SK-N-SH (cell line): ENCODE measurements around the gene TSHB. TPM values are rescaled to one million over a fixed set of nuclear protein-coding genes. Genes with fewer than 3 reads are reported as not detected.

Experiments
- CTCF ChIA-PET: fragments of 300-600, 350-600 bp; formaldehyde crosslinking; extraction: SDS; loops from one replicate; lab custom pipeline; 2021; lab: Yijun Ruan, JAX
- POLR2A ChIA-PET: fragments of 350-600 bp; sonication (Branson Sonifier 250); formaldehyde crosslinking; extraction: SDS; loops from one replicate; lab custom pipeline; 2020; ENCODE audit warnings: antibody characterized with exemption, inconsistent platforms; lab: Yijun Ruan, JAX
- DNase-seq: peaks from one replicate; pipeline ENCODE4 v3.0.0; 2012
- H2AFZ ChIP-seq: fragments of 200-600 bp; sonication (generic); 2 replicates; pipeline ENCODE4 v1.8.1; 2016; ENCODE audit warnings: antibody characterized with exemption, mild to moderate bottlenecking, low read depth
- H3F3A ChIP-seq: fragments of 200-600 bp; sonication (generic); replicated peaks from 2 replicates; pipeline ENCODE3; 2016; ENCODE audit warnings: antibody characterized with exemption, mild to moderate bottlenecking; ENCODE audit not compliant: insufficient read depth
- H3K27ac ChIP-seq, 2 experiments: fragments of 200-500 bp in 1 of 2; fragments of 200-600 bp in 1 of 2; sonication (Bioruptor generic) in 1 of 2; sonication (generic), shearing (Covaris generic) in 1 of 2; 2 replicates each; pipeline versions ENCODE4 v1.5.1 to v1.6.1; 2014 to 2016; ENCODE audit warnings: low read depth in 2 of 2, inconsistent platforms in 1 of 2, low read length in 1 of 2, mild to moderate bottlenecking in 1 of 2, mixed read lengths in 1 of 2
- H3K27me3 ChIP-seq: fragments of 200-600 bp; sonication (generic), shearing (Covaris generic); 2 replicates; pipeline ENCODE4 v1.6.1; 2016; ENCODE audit warnings: mixed run types; ENCODE audit not compliant: insufficient read depth
- H3K36me3 ChIP-seq, 2 experiments: fragments of 200-500 bp in 1 of 2; fragments of 200-600 bp in 1 of 2; sonication (Bioruptor generic) in 1 of 2; sonication (generic) in 1 of 2; replicated peaks in 1 of 2; 2 replicates each; pipeline versions ENCODE3 to v1.5.1; 2014 to 2016; ENCODE audit warnings: low read length in 1 of 2, mild to moderate bottlenecking in 1 of 2; ENCODE audit not compliant: insufficient read depth in 2 of 2, control insufficient read depth in 1 of 2
- H3K4me1 ChIP-seq, 2 experiments: fragments of 200-500 bp in 1 of 2; fragments of 200-600 bp in 1 of 2; sonication (Bioruptor generic) in 1 of 2; sonication (generic), shearing (Covaris generic) in 1 of 2; 2 replicates each; pipeline versions ENCODE4 v1.5.1 to v1.6.1; 2014 to 2016; ENCODE audit warnings: low read depth in 1 of 2, low read length in 1 of 2, mixed run types in 1 of 2; ENCODE audit not compliant: insufficient read depth in 2 of 2, control insufficient read depth in 1 of 2
- H3K4me2 ChIP-seq: fragments of 200-600 bp; sonication (generic), shearing (Covaris generic); 2 replicates; pipeline ENCODE4 v1.6.1; 2017; ENCODE audit warnings: mixed run types
- H3K4me3 ChIP-seq, 2 experiments: fragments of 200-500 bp in 1 of 2; fragments of 200-600 bp in 1 of 2; sonication (Bioruptor generic) in 1 of 2; sonication (generic), shearing (Covaris generic) in 1 of 2; 2 replicates each; pipeline versions ENCODE4 v1.5.1 to v1.8.1; 2014 to 2016; ENCODE audit warnings: low read depth in 2 of 2, inconsistent platforms in 1 of 2, low read length in 1 of 2, mild to moderate bottlenecking in 1 of 2, mixed read lengths in 1 of 2, moderate library complexity in 1 of 2
- H3K79me2 ChIP-seq: fragments of 200-600 bp; sonication (generic); 2 replicates; pipeline ENCODE4 v1.8.1; 2017; ENCODE audit warnings: mild to moderate bottlenecking; ENCODE audit not compliant: insufficient read depth
- H3K9ac ChIP-seq: fragments of 200-600 bp; sonication (generic); 2 replicates; pipeline ENCODE4 v1.6.1; 2017; ENCODE audit warnings: mixed run types
- H3K9me2 ChIP-seq: fragments of 200-600 bp; sonication (generic); 2 replicates; pipeline ENCODE4 v1.6.1; 2017; ENCODE audit warnings: mixed run types
- H3K9me3 ChIP-seq: fragments of 200-600 bp; sonication (generic); 2 replicates; pipeline ENCODE4 v1.6.1; 2017; ENCODE audit warnings: mixed run types, mild to moderate bottlenecking, moderate library complexity
- H4K20me1 ChIP-seq: fragments of 200-600 bp; sonication (generic); 2 replicates; pipeline ENCODE4 v1.6.1; 2017; ENCODE audit warnings: mild to moderate bottlenecking, mixed run types; ENCODE audit not compliant: insufficient read depth
- CHD2 ChIP-seq: fragments of 150-350 bp; IDR thresholded peaks from 2 replicates; pipeline ENCODE4 v1.6.1; 2018; ENCODE audit warnings: low read length; ENCODE audit not compliant: partially characterized antibody
- ELF1 ChIP-seq: IDR thresholded peaks from 2 replicates; pipeline ENCODE4 v1.4.0; 2012
- FOXJ3 ChIP-seq: sonication (generic); formaldehyde crosslinking; IDR thresholded peaks from 2 replicates; pipeline ENCODE4 v1.5.1; 2020; ENCODE audit warnings: mild to moderate bottlenecking, missing genetic modification reagents
- GATA2 ChIP-seq: sonication (generic); formaldehyde crosslinking; IDR thresholded peaks from 2 replicates; pipeline ENCODE4 v1.5.0; 2020; ENCODE audit warnings: mild to moderate bottlenecking, missing genetic modification reagents
- MEF2A ChIP-seq: IDR thresholded peaks from 2 replicates; pipeline ENCODE4 v1.4.0; 2012; ENCODE audit warnings: low read depth, borderline replicate concordance
- NFIC ChIP-seq: IDR thresholded peaks from 2 replicates; pipeline ENCODE4 v1.4.0; 2012; ENCODE audit warnings: borderline replicate concordance
- NRF1 ChIP-seq: IDR thresholded peaks from 2 replicates; pipeline ENCODE4 v1.6.1; 2012; ENCODE audit warnings: low read depth, mild to moderate bottlenecking, low read length
- RAD21 ChIP-seq: IDR thresholded peaks from 2 replicates; pipeline ENCODE4 v1.6.1; 2012; ENCODE audit warnings: mild to moderate bottlenecking, low read length
- RCOR1 ChIP-seq: fragments of 150-350 bp; IDR thresholded peaks from 2 replicates; pipeline ENCODE4 v1.6.1; 2017; ENCODE audit warnings: antibody characterized with exemption, low read length
- RFX5 ChIP-seq: IDR thresholded peaks from 2 replicates; pipeline ENCODE4 v1.6.1; 2012; ENCODE audit warnings: mild to moderate bottlenecking, improper control_type of control experiment, low read length
- RXRA ChIP-seq: IDR thresholded peaks from 2 replicates; pipeline ENCODE4 v1.4.0; 2012; ENCODE audit warnings: low read depth, mild to moderate bottlenecking, borderline replicate concordance
- SMC3 ChIP-seq: IDR thresholded peaks from 2 replicates; pipeline ENCODE4 v1.6.1; 2012; ENCODE audit warnings: low read depth, low read length, improper control_type of control experiment
- TAF1 ChIP-seq: IDR thresholded peaks from 2 replicates; pipeline ENCODE4 v1.6.1; 2012; ENCODE audit warnings: low read depth, mild to moderate bottlenecking, low read length, moderate library complexity, borderline replicate concordance
- TCF12 ChIP-seq: IDR thresholded peaks from 2 replicates; pipeline ENCODE4 v1.4.0; 2012
- TEAD4 ChIP-seq: IDR thresholded peaks from 2 replicates; pipeline ENCODE4 v1.4.0; 2012; ENCODE audit warnings: mild to moderate bottlenecking, borderline replicate concordance; ENCODE audit not compliant: insufficient read depth
- YY1 ChIP-seq: IDR thresholded peaks from 2 replicates; pipeline ENCODE4 v1.4.0; 2012; ENCODE audit warnings: low read depth, mild to moderate bottlenecking
- WGBS: methylation state at CpG from one replicate; pipeline ENCODE4 v1.1.6; 2017; ENCODE audit warnings: low lambda C conversion rate; 5-methylcytosine and 5-hydroxymethylcytosine counted together
- polyA plus RNA-seq, 3 experiments: library from polyadenylated mRNA; depleted of rRNA; stranded (reverse); fragments of >200 nt; gene quantifications; 2 replicates each; pipeline ENCODE4 v1.2.3, GENCODE V29; 2012
- TF ChIP-seq, protein P1 (sequence below): IDR thresholded peaks from 2 replicates; pipeline ENCODE4 v1.4.0; 2012; ENCODE audit warnings: low read depth, borderline replicate concordance
- TF ChIP-seq, protein P2 (sequence below): fragments of 150-350 bp; IDR thresholded peaks from 2 replicates; pipeline ENCODE4 v1.6.1; 2017; ENCODE audit warnings: antibody characterized with exemption, low read length, low read depth, borderline replicate concordance

TSHB gene
- polyA plus RNA-seq, 1 of the 3 experiments (the other 2 are of a cell fraction): not detected

DNA sequence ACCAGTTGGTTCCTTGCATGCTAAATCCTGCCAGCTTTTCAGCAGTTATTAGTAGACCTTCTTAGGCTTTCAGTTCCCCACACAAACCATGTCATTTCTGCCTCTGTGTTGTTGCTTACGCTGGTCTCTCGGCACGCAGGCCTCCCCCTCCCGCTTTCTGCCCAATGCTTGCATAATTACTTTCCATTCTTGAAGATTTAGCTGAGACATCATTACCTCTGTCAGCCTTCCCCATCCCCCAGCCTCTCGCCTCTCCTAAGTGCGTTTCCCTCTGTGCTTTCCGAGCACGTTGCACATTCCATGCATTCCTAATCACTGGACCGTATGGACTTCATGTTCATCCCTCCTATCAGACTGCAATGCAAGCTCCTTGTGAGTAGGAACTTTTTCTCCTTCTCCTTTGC is 26.8 kb downstream of the TSHB start (continued):
- TF ChIP-seq TAF1: no peak
- TF ChIP-seq CHD2: no peak
- TF ChIP-seq TEAD4: no peak
- TF ChIP-seq YY1: no peak
- TF ChIP-seq NRF1: no peak

DNA sequence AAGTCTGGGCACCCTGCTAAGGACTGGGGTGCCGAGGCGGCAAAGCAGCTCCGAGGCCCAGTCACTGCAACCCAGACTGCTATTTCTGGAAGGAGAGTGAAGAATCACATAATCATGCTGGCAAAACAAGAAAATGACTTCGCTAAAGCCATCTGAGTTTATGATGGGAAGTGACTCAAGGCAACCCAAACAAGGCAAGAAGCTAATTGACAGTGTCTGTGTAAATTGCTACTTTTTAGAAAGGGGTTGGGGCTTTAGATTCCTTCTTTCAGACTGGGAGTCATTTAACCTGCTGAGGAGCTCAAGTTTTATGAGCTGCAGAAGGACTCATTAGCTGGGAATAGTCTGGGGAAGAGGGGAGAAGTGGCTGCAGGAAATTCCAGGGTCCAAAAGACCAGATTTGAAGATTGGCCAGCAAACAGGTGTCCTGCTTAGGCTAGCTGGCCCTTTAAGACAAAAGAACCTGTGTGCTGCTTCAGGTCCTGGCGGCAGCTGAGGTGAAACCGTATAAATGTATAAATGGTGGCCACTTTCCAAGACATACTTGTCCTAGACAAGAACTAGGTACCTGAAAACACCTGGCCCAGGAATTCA is 28.1 kb downstream of the TSHB start:
- Histone ChIP-seq H3K9me2 (no peaks in the 10 kb centered on the region), H2AFZ (no peak overlapping the region), H3K36me3 (no peaks in the 10 kb centered on the region), H3K27me3 (no peaks in the 10 kb centered on the region), H4K20me1 (no peaks in the 10 kb centered on the region; the same call in 1 of the 2 replicates), H3K4me2 (no peak overlapping the region), H3K4me1 (peaks cover 0 to 9% of the 10 kb centered on the region in 2 experiments; a peak in 1 of 4 replicates), H3K4me3 (no peak overlapping the region), H3K27ac (no peak overlapping the region), H3K9me3 (no peaks in the 10 kb centered on the region), H3K9ac (no peak overlapping the region), H3K79me2 (no peaks in the 10 kb centered on the region), H3F3A (peaks cover 8% of the 10 kb centered on the region)
- DNase-seq: no peak
- POLR2A ChIA-PET: no interaction called here
- 85% methylated on average over 6 of the region's 6 CpGs for WGBS
- CTCF ChIA-PET: interaction anchor here (1.4 to 3.0 kb wide), 6 partner anchors 17 to 538 kb away, joined by 3 to 11 read pairs (median 4); no protein-coding TSS in a partner anchor
- TF ChIP-seq NRF1: no peak
- no peak for TF ChIP-seq ELF1
- no peak for TF ChIP-seq FOXJ3
- no peak for TF ChIP-seq RXRA
- TF ChIP-seq RCOR1: no peak
- TF ChIP-seq, protein P1, sequence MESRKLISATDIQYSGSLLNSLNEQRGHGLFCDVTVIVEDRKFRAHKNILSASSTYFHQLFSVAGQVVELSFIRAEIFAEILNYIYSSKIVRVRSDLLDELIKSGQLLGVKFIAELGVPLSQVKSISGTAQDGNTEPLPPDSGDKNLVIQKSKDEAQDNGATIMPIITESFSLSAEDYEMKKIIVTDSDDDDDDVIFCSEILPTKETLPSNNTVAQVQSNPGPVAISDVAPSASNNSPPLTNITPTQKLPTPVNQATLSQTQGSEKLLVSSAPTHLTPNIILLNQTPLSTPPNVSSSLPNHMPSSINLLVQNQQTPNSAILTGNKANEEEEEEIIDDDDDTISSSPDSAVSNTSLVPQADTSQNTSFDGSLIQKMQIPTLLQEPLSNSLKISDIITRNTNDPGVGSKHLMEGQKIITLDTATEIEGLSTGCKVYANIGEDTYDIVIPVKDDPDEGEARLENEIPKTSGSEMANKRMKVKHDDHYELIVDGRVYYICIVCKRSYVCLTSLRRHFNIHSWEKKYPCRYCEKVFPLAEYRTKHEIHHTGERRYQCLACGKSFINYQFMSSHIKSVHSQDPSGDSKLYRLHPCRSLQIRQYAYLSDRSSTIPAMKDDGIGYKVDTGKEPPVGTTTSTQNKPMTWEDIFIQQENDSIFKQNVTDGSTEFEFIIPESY: no peak
- no peak for TF ChIP-seq TAF1
- TF ChIP-seq NFIC: no peak
- no peak for TF ChIP-seq YY1
- TF ChIP-seq RAD21: no peak
- no peak for TF ChIP-seq SMC3
- TF ChIP-seq GATA2 (CRISPR knock-in tag): no peak
- no peak for TF ChIP-seq MEF2A
- TF ChIP-seq, protein P2, sequence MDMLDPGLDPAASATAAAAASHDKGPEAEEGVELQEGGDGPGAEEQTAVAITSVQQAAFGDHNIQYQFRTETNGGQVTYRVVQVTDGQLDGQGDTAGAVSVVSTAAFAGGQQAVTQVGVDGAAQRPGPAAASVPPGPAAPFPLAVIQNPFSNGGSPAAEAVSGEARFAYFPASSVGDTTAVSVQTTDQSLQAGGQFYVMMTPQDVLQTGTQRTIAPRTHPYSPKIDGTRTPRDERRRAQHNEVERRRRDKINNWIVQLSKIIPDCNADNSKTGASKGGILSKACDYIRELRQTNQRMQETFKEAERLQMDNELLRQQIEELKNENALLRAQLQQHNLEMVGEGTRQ: no peak
- TF ChIP-seq TCF12: no peak
- TF ChIP-seq RFX5: no peak
